Peyer's patch (tissue), 4 donors: Measurements from ENCODE around the gene C4orf50. TPM values are rescaled to one million over a fixed set of nuclear protein-coding genes. Genes with fewer than 3 reads are reported as not detected.

Experiments
- DNase-seq, 3 donors: peaks; one replicate each; pipeline ENCODE4 v3.0.0-alpha.2; 2017 to 2019
- H3K27ac ChIP-seq, 4 donors: fragments of 200-600 bp; sonication (generic); one replicate each; pipeline ENCODE4 v1.5.1; 2016 to 2019
- H3K27me3 ChIP-seq, 2 donors: fragments of 200-600 bp; sonication (generic); one replicate each; pipeline ENCODE4 v1.5.1; 2019
- H3K36me3 ChIP-seq, 3 donors: fragments of 200-600 bp; sonication (generic); one replicate each; pipeline ENCODE4 v1.5.1; 2016 to 2019
- H3K4me1 ChIP-seq, 4 donors: fragments of 200-600 bp; sonication (generic); one replicate each; pipeline ENCODE4 v1.5.1; 2016 to 2019
- H3K4me3 ChIP-seq, 4 donors: fragments of 200-600 bp; sonication (generic); 1 replicate in 3 of 4; 2 replicates in 1 of 4; pipeline ENCODE4 v1.5.1; 2016 to 2019; ENCODE audit warnings: mild to moderate bottlenecking in 1 of 4
- H3K9me3 ChIP-seq, 4 donors: fragments of 200-600 bp; sonication (generic); one replicate each; pipeline ENCODE4 v1.5.1; 2016 to 2019; ENCODE audit warnings: mild to moderate bottlenecking in 1 of 4
- POLR2A ChIP-seq, 2 donors: fragments of 450-650 bp; IDR thresholded peaks; one replicate each; pipeline ENCODE4 v1.5.1; 2017; ENCODE audit warnings: antibody characterized with exemption in 2 of 2, mild to moderate bottlenecking in 2 of 2, moderate library complexity in 2 of 2
- total RNA-seq, 4 donors: library from RNA; depleted of rRNA; stranded (reverse); fragments of >200 nt; gene quantifications; one replicate each; pipeline ENCODE4 v1.1.0, GENCODE V29; 2016
- TF ChIP-seq, protein P1 (sequence below), 6 experiments: fragments of 450-650 bp in 4 of 6; fragments of 200-600 bp in 2 of 6; sonication (generic) in 1 of 6; IDR thresholded peaks; one replicate each; pipeline ENCODE4 v1.5.1; 2017 to 2019; ENCODE audit warnings: antibody characterized with exemption in 6 of 6, mild to moderate bottlenecking in 3 of 6, moderate library complexity in 1 of 6

Gene C4orf50
- total RNA-seq, 4 donors from 2014 or later = 0.19 to 0.83 (median 0.40) TPM; not detected in 1

DNA sequence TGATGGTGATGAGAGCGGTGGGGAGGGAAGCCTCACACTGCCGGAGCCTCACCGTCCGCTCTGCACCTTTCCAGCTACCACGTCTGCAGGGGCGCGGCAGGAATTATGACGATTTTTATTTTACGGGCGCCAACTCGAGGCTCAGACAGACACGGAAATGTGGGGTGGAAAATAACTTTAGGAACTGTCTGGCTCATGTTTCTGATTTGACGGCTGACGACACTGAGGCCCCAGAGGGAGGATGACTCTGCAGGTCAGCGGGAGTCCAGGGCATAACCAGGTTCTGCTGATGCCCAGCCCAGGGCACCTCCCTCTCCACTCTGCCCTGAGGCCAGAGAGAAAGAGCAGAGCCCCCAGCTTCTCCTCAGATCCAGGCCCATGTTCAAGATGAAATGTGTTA is 43.9 kb downstream of the C4orf50 start:
- Histone ChIP-seq H3K9me3 (no peaks in the 10 kb centered on the region), H3K36me3 (no peaks in the 10 kb centered on the region), H3K27ac (no peak overlapping the region), H3K4me1 (no peaks in the 10 kb centered on the region), H3K27me3 (no peaks in the 10 kb centered on the region), H3K4me3 (no peak overlapping the region)
- no peak for TF ChIP-seq POLR2A (IDR thresholded peaks at IDR 0.05)
- TF ChIP-seq, protein P1, sequence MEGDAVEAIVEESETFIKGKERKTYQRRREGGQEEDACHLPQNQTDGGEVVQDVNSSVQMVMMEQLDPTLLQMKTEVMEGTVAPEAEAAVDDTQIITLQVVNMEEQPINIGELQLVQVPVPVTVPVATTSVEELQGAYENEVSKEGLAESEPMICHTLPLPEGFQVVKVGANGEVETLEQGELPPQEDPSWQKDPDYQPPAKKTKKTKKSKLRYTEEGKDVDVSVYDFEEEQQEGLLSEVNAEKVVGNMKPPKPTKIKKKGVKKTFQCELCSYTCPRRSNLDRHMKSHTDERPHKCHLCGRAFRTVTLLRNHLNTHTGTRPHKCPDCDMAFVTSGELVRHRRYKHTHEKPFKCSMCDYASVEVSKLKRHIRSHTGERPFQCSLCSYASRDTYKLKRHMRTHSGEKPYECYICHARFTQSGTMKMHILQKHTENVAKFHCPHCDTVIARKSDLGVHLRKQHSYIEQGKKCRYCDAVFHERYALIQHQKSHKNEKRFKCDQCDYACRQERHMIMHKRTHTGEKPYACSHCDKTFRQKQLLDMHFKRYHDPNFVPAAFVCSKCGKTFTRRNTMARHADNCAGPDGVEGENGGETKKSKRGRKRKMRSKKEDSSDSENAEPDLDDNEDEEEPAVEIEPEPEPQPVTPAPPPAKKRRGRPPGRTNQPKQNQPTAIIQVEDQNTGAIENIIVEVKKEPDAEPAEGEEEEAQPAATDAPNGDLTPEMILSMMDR (IDR thresholded peaks at IDR 0.05) = no peak
- DNase-seq = peak in 1 of 3 donors; percentile 20

GRCh38 chr4:5973486-5974220 is 44.6 kb downstream of the C4orf50 start:
- H3K27me3 ChIP-seq = no peaks in the 10 kb centered on the region

DNA sequence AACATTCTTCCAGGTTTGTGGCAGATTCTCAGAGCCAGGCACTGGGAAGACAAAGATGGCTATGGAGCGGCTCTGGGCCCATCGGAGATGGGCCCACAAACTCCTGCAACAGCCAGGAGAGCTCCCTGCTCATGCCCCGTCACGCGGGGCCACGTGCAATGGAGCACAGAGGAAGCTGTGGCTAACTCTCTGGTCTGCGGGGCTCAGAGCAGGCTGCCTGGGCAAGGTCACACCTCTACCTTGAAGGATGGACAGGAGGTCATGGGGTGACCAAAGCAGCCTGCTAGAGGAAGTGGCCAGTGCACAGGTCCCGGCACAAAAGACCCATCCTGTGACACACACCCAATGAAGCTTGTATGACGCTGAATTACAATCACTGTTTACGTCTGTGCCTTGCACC is 45.2 kb downstream of the C4orf50 start:
- no peak for DNase-seq
- no peaks in the 10 kb centered on the region for H3K27me3 ChIP-seq
- H3K36me3 ChIP-seq = no peaks in the 10 kb centered on the region
- H3K4me3 ChIP-seq = no peak overlapping the region
- H3K27ac ChIP-seq = no peak overlapping the region
- no peaks in the 10 kb centered on the region for H3K9me3 ChIP-seq
- H3K4me1 ChIP-seq = no peaks in the 10 kb centered on the region
- TF ChIP-seq POLR2A (IDR thresholded peaks at IDR 0.05) = no peak

More at GRCh38 chr4:5973486-5974220, 44.6 kb downstream of the C4orf50 start:
- H3K4me3 ChIP-seq = no peak overlapping the region
- no peaks in the 10 kb centered on the region for H3K4me1 ChIP-seq
- H3K36me3 ChIP-seq = no peaks in the 10 kb centered on the region
- H3K9me3 ChIP-seq = no peaks in the 10 kb centered on the region
- DNase-seq = peak in 1 of 3 donors; percentile 24
- no peak overlapping the region for H3K27ac ChIP-seq
- TF ChIP-seq, protein P1 (IDR thresholded peaks at IDR 0.05) = no peak
- no peak for TF ChIP-seq POLR2A (IDR thresholded peaks at IDR 0.05)

- H3K27ac ChIP-seq = no peak overlapping the region
- no peak for DNase-seq
- H3K4me1 ChIP-seq = no peaks in the 10 kb centered on the region
- H3K27me3 ChIP-seq = no peaks in the 10 kb centered on the region
- H3K9me3 ChIP-seq = no peaks in the 10 kb centered on the region
- TF ChIP-seq, protein P1 (IDR thresholded peaks at IDR 0.05) = no peak
- TF ChIP-seq POLR2A (IDR thresholded peaks at IDR 0.05) = no peak
- H3K4me3 ChIP-seq = no peak overlapping the region
- no peaks in the 10 kb centered on the region for H3K36me3 ChIP-seq
Observed at GRCh38 chr4:5972571-5972970, 45.7 kb downstream of the C4orf50 start.

DNA sequence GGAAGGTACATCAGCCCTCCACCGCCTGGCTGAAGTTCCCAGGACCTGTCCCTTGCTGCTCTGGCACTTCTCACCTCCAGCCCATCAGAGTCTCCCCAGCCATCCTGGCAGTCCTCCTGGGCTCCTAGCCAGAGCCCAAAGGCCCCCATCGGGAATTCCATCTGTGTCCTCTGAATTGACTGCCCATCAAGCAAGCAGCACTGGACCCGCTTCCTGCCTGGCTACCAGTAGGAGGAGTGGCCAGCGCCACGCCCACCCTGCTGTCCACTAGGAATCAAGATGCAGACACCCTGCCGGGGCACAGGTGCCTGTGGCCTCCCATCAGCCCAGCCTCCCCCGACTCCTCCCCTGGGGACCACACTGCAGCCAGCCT is 47.2 kb downstream of the C4orf50 start:
- H3K4me3 ChIP-seq = no peak overlapping the region
- DNase-seq = no peak
- no peaks in the 10 kb centered on the region for H3K4me1 ChIP-seq
- TF ChIP-seq POLR2A (IDR thresholded peaks at IDR 0.05) = no peak
- TF ChIP-seq, protein P1 (IDR thresholded peaks at IDR 0.05) = no peak
- no peak overlapping the region for H3K27ac ChIP-seq
- H3K27me3 ChIP-seq = no peaks in the 10 kb centered on the region
- H3K9me3 ChIP-seq = no peaks in the 10 kb centered on the region
- H3K36me3 ChIP-seq = no peaks in the 10 kb centered on the region

DNA sequence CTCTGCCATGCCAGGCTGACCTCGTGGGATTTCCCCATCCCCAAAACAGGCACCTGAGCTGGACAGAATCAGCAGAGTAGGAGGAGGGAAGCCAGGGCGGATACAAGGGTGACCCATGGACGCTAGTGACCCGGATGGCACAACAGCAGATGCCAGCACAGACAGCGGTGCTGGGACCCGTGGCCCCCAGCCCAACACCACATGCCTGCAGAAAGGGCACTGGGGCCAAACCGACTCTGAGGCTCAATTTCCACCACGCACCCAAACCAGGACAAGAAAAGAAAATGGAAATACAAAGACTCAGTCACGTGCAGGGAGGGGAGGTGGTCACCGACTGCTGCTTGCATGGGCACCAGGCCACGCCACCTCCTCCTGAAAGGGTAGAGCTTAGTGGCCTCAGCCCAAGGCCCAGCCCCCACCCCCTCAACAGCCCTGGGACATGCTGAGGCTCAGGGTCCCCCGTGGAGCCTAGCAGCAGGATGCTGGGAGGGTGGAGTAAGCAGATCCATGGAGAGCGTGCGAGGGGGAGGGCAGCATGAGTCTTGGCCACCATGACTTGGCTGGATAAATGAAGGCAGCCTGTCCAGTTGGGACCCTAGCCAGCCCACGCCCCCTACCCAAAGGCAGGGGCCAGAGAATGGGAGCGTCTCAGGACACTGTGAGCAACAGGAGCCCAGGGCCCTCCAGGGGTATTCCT is 47.7 kb downstream of the C4orf50 start:
- Histone ChIP-seq H3K36me3 (no peaks in the 10 kb centered on the region), H3K4me3 (no peak overlapping the region), H3K27ac (no peak overlapping the region), H3K27me3 (no peaks in the 10 kb centered on the region), H3K4me1 (no peaks in the 10 kb centered on the region), H3K9me3 (no peaks in the 10 kb centered on the region)
- DNase-seq = no peak
- TF ChIP-seq, protein P1 (IDR thresholded peaks at IDR 0.05) = no peak
- TF ChIP-seq POLR2A (IDR thresholded peaks at IDR 0.05) = no peak
